Measurements from ENCODE around the gene DHX57.

GRCh38 chr2:38905251-38905650, 29.5 kb upstream of the DHX57 start:
- no peak for TF ChIP-seq EZH2 (IDR thresholded peaks at IDR 0.05; ENCODE audit: insufficient read depth, low read length)
- no peak for TF ChIP-seq CTCF (IDR thresholded peaks at IDR 0.05; ENCODE audit: insufficient read depth, low read depth, low read length)

Data from astrocyte (in vitro differentiated cells and primary cell).